Fibroblast of gingiva (primary cell): ENCODE data around the gene PIGL.
"Not testable (repeated sequence)": the region's sequence is repeated elsewhere in the genome, so short reads cannot be mapped to it uniquely, and the experiment has no call there.

Experiments used
- DNase-seq: peaks from one replicate; pipeline ENCODE4 v3.0.0-alpha.2; 2011; ENCODE audit warnings: low read depth

The PIGL gene

GRCh38 chr17:16216341-16217001 lies 539 bp upstream of the PIGL start:
- DNase-seq, result not testable (repeated sequence)

- DNase-seq, result no peak
Observed at GRCh38 chr17:16222406-16222805, 5.4 kb downstream of the PIGL start.

- not testable (repeated sequence) for DNase-seq
Observed at GRCh38 chr17:16229912-16230561, 13.0 kb downstream of the PIGL start.

- DNase-seq, result no peak
Observed at GRCh38 chr17:16232391-16232790, 15.4 kb downstream of the PIGL start.

- DNase-seq, result no peak
Observed at GRCh38 chr17:16239931-16240330, 22.9 kb downstream of the PIGL start.

GRCh38 chr17:16241906-16242399 lies 24.9 kb downstream of the PIGL start:
- DNase-seq, result no peak

- DNase-seq, result no peak
Observed at GRCh38 chr17:16243385-16243784, 26.4 kb downstream of the PIGL start.

GRCh38 chr17:16243801-16244567 lies 27.0 kb downstream of the PIGL start:
- DNase-seq, result no peak

GRCh38 chr17:16247586-16247984 lies 30.6 kb downstream of the PIGL start:
- no peak for DNase-seq

GRCh38 chr17:16250635-16251034 lies 33.6 kb downstream of the PIGL start:
- DNase-seq, result peak; percentile 70

GRCh38 chr17:16251043-16251442 lies 34.0 kb downstream of the PIGL start:
- no peak for DNase-seq

- DNase-seq, result no peak
Observed at GRCh38 chr17:16251556-16251955, 34.5 kb downstream of the PIGL start.

- DNase-seq, result no peak
Observed at GRCh38 chr17:16254773-16255400, 37.9 kb downstream of the PIGL start.

- peak; percentile 74 for DNase-seq
Observed at GRCh38 chr17:16255481-16255921, 38.5 kb downstream of the PIGL start.

GRCh38 chr17:16258901-16259300 lies 41.9 kb downstream of the PIGL start:
- peak; percentile 95 for DNase-seq

GRCh38 chr17:16259926-16260325 lies 42.9 kb downstream of the PIGL start:
- no peak for DNase-seq

- no peak for DNase-seq
Observed at GRCh38 chr17:16261049-16261448, 44.0 kb downstream of the PIGL start.

- DNase-seq, result no peak
Observed at GRCh38 chr17:16262201-16262600, 45.2 kb downstream of the PIGL start.

- DNase-seq, result no peak
Observed at GRCh38 chr17:16267174-16267573, 50.2 kb downstream of the PIGL start.

- DNase-seq, result peak; percentile 51
Observed at GRCh38 chr17:16269658-16270057, 52.6 kb downstream of the PIGL start.

GRCh38 chr17:16272111-16272840 lies 55.3 kb downstream of the PIGL start:
- DNase-seq, result no peak

GRCh38 chr17:16273499-16273898 lies 56.5 kb downstream of the PIGL start:
- DNase-seq, result no peak
